Natural killer cell treated with Interleukin-12 subunit alpha and Interleukin-12 subunit beta and Interleukin-15 and Interleukin-18, amount 100 ng/mL, for 72 hours (primary cell): ENCODE results near the gene SLAMF7. TPM values are rescaled to one million over a fixed set of nuclear protein-coding genes. Genes with fewer than 3 reads are reported as not detected.
A peak's percentile ranks its signal among the peaks of the same experiment; 100 is the strongest.

Source experiments
- ATAC-seq, 2 donors: fragments of 150-1000 bp; cut with Tn5 transposase in 1 of 2; sonication (Bioruptor Pico), chemical (Tn5 transposase) in 1 of 2; 2 replicates each; pipeline ENCODE4 v1.10.0; 2021
- DNase-seq: peaks from one replicate; pipeline ENCODE4 v3.0.0; 2022; ENCODE audit warnings: low spot score
- H3K27ac Mint-ChIP-seq, 2 donors: 1 replicate in 1 of 2; 2 replicates in 1 of 2; pipeline ENCODE4 v1.8.0; 2022; ENCODE audit warnings: mixed read lengths in 2 of 2, mild to moderate bottlenecking in 1 of 2, moderate library complexity in 1 of 2
- H3K27me3 Mint-ChIP-seq, 2 donors: 1 replicate in 1 of 2; 2 replicates in 1 of 2; pipeline ENCODE4 v1.8.0; 2022; ENCODE audit warnings: mixed read lengths in 2 of 2
- H3K36me3 Mint-ChIP-seq: one replicate; pipeline ENCODE4 v1.8.0; 2022; ENCODE audit warnings: mixed read lengths
- H3K4me1 Mint-ChIP-seq, 2 donors: 1 replicate in 1 of 2; 2 replicates in 1 of 2; pipeline ENCODE4 v1.8.0; 2022; ENCODE audit warnings: low read depth in 2 of 2, mixed read lengths in 2 of 2, mild to moderate bottlenecking in 1 of 2
- H3K4me3 Mint-ChIP-seq: one replicate; pipeline ENCODE4 v1.8.0; 2022; ENCODE audit warnings: mixed read lengths
- H3K9me3 Mint-ChIP-seq: 2 replicates; pipeline ENCODE4 v1.8.0; 2022; ENCODE audit warnings: mixed read lengths
- total RNA-seq, 2 donors: library from RNA; stranded (reverse); gene quantifications; one replicate each; pipeline ENCODE4 v1.2.3, GENCODE V29; 2022

SLAMF7 gene
- total RNA-seq, 2 donors from 2014 or later: 677 to 1,669 TPM

GRCh38 chr1:160744852-160745520, 5.9 kb downstream of the SLAMF7 start:
- Mint-ChIP-seq H3K4me3 (peak overlapping the region; percentile 89), H3K27ac (peak overlapping the region; percentile 93), H3K27me3 (no peaks in the 10 kb centered on the region), H3K36me3 (peaks cover 78% of the 10 kb centered on the region), H3K4me1 (peaks cover 77 to 85% of the 10 kb centered on the region in 2 donors), H3K9me3 (no peaks in the 10 kb centered on the region)
- DNase-seq: no peak
- no peak for ATAC-seq

- Mint-ChIP-seq H3K36me3 (peaks cover 81% of the 10 kb centered on the region), H3K9me3 (no peaks in the 10 kb centered on the region), H3K4me3 (peak overlapping the region; percentile 89), H3K4me1 (peaks cover 83 to 90% of the 10 kb centered on the region in 2 donors), H3K27me3 (no peaks in the 10 kb centered on the region), H3K27ac (peak overlapping the region; percentile 93)
- ATAC-seq (no peak), DNase-seq (no peak)
These were observed 6.5 kb downstream of the SLAMF7 start for GRCh38 chr1:160745551-160745950.

GRCh38 chr1:160746836-160747500, 7.9 kb downstream of the SLAMF7 start:
- Mint-ChIP-seq H3K9me3 (no peaks in the 10 kb centered on the region), H3K36me3 (peaks cover 84% of the 10 kb centered on the region), H3K4me3 (peak overlapping the region; percentile 89), H3K27ac (peak overlapping the region; percentile 93), H3K27me3 (no peaks in the 10 kb centered on the region), H3K4me1 (peaks cover 86 to 92% of the 10 kb centered on the region in 2 donors)
- ATAC-seq: no peak
- no peak for DNase-seq

- peaks cover 86 to 92% of the 10 kb centered on the region in 2 donors for H3K4me1 Mint-ChIP-seq
- H3K9me3 Mint-ChIP-seq: no peaks in the 10 kb centered on the region
- peak overlapping the region; percentile 93 for H3K27ac Mint-ChIP-seq
- DNase-seq (no peak), ATAC-seq (no peak)
- peaks cover 84% of the 10 kb centered on the region for H3K36me3 Mint-ChIP-seq
- H3K27me3 Mint-ChIP-seq: no peaks in the 10 kb centered on the region
- H3K4me3 Mint-ChIP-seq: peak overlapping the region; percentile 89
These were observed 8.7 kb downstream of the SLAMF7 start for GRCh38 chr1:160747717-160748116.

GRCh38 chr1:160748181-160748877, 9.3 kb downstream of the SLAMF7 start:
- Mint-ChIP-seq H3K9me3 (no peaks in the 10 kb centered on the region), H3K4me3 (peak overlapping the region; percentile 89), H3K27ac (peak overlapping the region; percentile 93), H3K4me1 (peaks cover 86 to 92% of the 10 kb centered on the region in 2 donors), H3K27me3 (no peaks in the 10 kb centered on the region), H3K36me3 (peaks cover 84% of the 10 kb centered on the region)
- DNase-seq (no peak), ATAC-seq (no peak)

- Mint-ChIP-seq H3K9me3 (no peaks in the 10 kb centered on the region), H3K27ac (peak overlapping the region; percentile 93), H3K36me3 (peaks cover 84% of the 10 kb centered on the region), H3K27me3 (no peaks in the 10 kb centered on the region), H3K4me1 (peaks cover 88 to 92% of the 10 kb centered on the region in 2 donors), H3K4me3 (peak overlapping the region; percentile 89)
- DNase-seq (no peak), ATAC-seq (no peak)
These were observed 9.8 kb downstream of the SLAMF7 start for GRCh38 chr1:160748878-160749269.

- DNase-seq (no peak), ATAC-seq (peak; percentile 31 to 49)
- H3K27me3 Mint-ChIP-seq: no peaks in the 10 kb centered on the region
- peaks cover 67% of the 10 kb centered on the region for H3K36me3 Mint-ChIP-seq
- peak overlapping the region; percentile 93 for H3K27ac Mint-ChIP-seq
- H3K9me3 Mint-ChIP-seq: no peaks in the 10 kb centered on the region
- peaks cover 79 to 85% of the 10 kb centered on the region in 2 donors for H3K4me1 Mint-ChIP-seq
- H3K4me3 Mint-ChIP-seq: peak overlapping the region; percentile 82
These were observed 11.6 kb downstream of the SLAMF7 start for GRCh38 chr1:160750608-160751007.

GRCh38 chr1:160752406-160752805, 13.4 kb downstream of the SLAMF7 start:
- H3K4me1 Mint-ChIP-seq: peaks cover 85 to 86% of the 10 kb centered on the region in 2 donors
- H3K27ac Mint-ChIP-seq: peak overlapping the region; percentile 93
- peaks cover 64% of the 10 kb centered on the region for H3K36me3 Mint-ChIP-seq
- H3K4me3 Mint-ChIP-seq: peak overlapping the region; percentile 82
- H3K27me3 Mint-ChIP-seq: no peaks in the 10 kb centered on the region
- ATAC-seq (no peak), DNase-seq (no peak)
- peaks cover 6% of the 10 kb centered on the region for H3K9me3 Mint-ChIP-seq

- no peak for ATAC-seq
- Mint-ChIP-seq H3K27me3 (no peaks in the 10 kb centered on the region), H3K4me3 (peak overlapping the region; percentile 82), H3K36me3 (peaks cover 60% of the 10 kb centered on the region), H3K27ac (peak overlapping the region; percentile 93), H3K9me3 (peaks cover 6% of the 10 kb centered on the region), H3K4me1 (peaks cover 86% of the 10 kb centered on the region in 2 donors)
- no peak for DNase-seq
These were observed 13.9 kb downstream of the SLAMF7 start for GRCh38 chr1:160752924-160753323.

- Mint-ChIP-seq H3K4me1 (peaks cover 84 to 85% of the 10 kb centered on the region in 2 donors), H3K9me3 (peaks cover 6% of the 10 kb centered on the region), H3K27ac (peak overlapping the region; percentile 93), H3K36me3 (peaks cover 54% of the 10 kb centered on the region), H3K4me3 (peak overlapping the region; percentile 82), H3K27me3 (no peaks in the 10 kb centered on the region)
- DNase-seq (no peak), ATAC-seq (no peak)
These were observed 14.5 kb downstream of the SLAMF7 start for GRCh38 chr1:160753594-160753993.

- ATAC-seq (peak; percentile 1 to 18), DNase-seq (no peak)
- H3K9me3 Mint-ChIP-seq: peaks cover 6% of the 10 kb centered on the region
- peak overlapping the region; percentile 93 for H3K27ac Mint-ChIP-seq
- peaks cover 41% of the 10 kb centered on the region for H3K36me3 Mint-ChIP-seq
- no peaks in the 10 kb centered on the region for H3K27me3 Mint-ChIP-seq
- peaks cover 84 to 85% of the 10 kb centered on the region in 2 donors for H3K4me1 Mint-ChIP-seq
- H3K4me3 Mint-ChIP-seq: peak overlapping the region; percentile 82
These were observed 16.4 kb downstream of the SLAMF7 start for GRCh38 chr1:160755461-160755860.

- peak; percentile 83 for DNase-seq
- peak; percentile 87 for ATAC-seq
- Mint-ChIP-seq H3K36me3 (peaks cover 41% of the 10 kb centered on the region), H3K27ac (peak overlapping the region; percentile 93), H3K27me3 (no peaks in the 10 kb centered on the region), H3K9me3 (peaks cover 8% of the 10 kb centered on the region), H3K4me1 (peaks cover 83 to 85% of the 10 kb centered on the region in 2 donors), H3K4me3 (peak overlapping the region; percentile 82)
These were observed 17.1 kb downstream of the SLAMF7 start for GRCh38 chr1:160755911-160756848.

- peak overlapping the region; percentile 82 for H3K4me3 Mint-ChIP-seq
- H3K9me3 Mint-ChIP-seq: peaks cover 8% of the 10 kb centered on the region
- peaks cover 41% of the 10 kb centered on the region for H3K36me3 Mint-ChIP-seq
- H3K27ac Mint-ChIP-seq: peak overlapping the region; percentile 93
- DNase-seq: peak; percentile 84
- H3K27me3 Mint-ChIP-seq: no peaks in the 10 kb centered on the region
- ATAC-seq: peak; percentile 76 to 82
- H3K4me1 Mint-ChIP-seq: peaks cover 84 to 85% of the 10 kb centered on the region in 2 donors
These were observed 17.8 kb downstream of the SLAMF7 start for GRCh38 chr1:160756849-160757201.
